Gastroesophageal sphincter (tissue), 3 donors: ENCODE results near the gene TBC1D19.

ENCODE experiments used
- EP300 ChIP-seq: sonication (generic); formaldehyde crosslinking; IDR thresholded peaks from one replicate; pipeline ENCODE4 v1.6.1; 2017; ENCODE audit warnings: antibody characterized with exemption, mild to moderate bottlenecking
- TF ChIP-seq, protein P1 (sequence below), 4 experiments: fragments of 200-600 bp in 2 of 4; fragments of 450-650 bp in 2 of 4; sonication (generic) in 1 of 4; IDR thresholded peaks; one replicate each; pipeline ENCODE4 v1.5.1; 2017 to 2019; ENCODE audit warnings: antibody characterized with exemption in 4 of 4, mild to moderate bottlenecking in 2 of 4, moderate library complexity in 2 of 4

- no peak for TF ChIP-seq EP300
- TF ChIP-seq, protein P1, sequence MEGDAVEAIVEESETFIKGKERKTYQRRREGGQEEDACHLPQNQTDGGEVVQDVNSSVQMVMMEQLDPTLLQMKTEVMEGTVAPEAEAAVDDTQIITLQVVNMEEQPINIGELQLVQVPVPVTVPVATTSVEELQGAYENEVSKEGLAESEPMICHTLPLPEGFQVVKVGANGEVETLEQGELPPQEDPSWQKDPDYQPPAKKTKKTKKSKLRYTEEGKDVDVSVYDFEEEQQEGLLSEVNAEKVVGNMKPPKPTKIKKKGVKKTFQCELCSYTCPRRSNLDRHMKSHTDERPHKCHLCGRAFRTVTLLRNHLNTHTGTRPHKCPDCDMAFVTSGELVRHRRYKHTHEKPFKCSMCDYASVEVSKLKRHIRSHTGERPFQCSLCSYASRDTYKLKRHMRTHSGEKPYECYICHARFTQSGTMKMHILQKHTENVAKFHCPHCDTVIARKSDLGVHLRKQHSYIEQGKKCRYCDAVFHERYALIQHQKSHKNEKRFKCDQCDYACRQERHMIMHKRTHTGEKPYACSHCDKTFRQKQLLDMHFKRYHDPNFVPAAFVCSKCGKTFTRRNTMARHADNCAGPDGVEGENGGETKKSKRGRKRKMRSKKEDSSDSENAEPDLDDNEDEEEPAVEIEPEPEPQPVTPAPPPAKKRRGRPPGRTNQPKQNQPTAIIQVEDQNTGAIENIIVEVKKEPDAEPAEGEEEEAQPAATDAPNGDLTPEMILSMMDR (IDR thresholded peaks at IDR 0.05): no peak
These were observed 10.9 kb downstream of the TBC1D19 start for GRCh38 chr4:26594778-26595177.
